Colonic mucosa (tissue), 4 donors: ENCODE measurements around the gene TMEM42. TPM values are rescaled to one million over a fixed set of nuclear protein-coding genes. Genes with fewer than 3 reads are reported as not detected.

Source experiments
- DNase-seq: peaks from one replicate; pipeline ENCODE4 v3.0.0-alpha.2; 2020
- H3K27ac ChIP-seq: fragments of 200-600 bp; one replicate; pipeline ENCODE4 v1.8.0; 2021
- H3K27me3 ChIP-seq: fragments of 200-600 bp; one replicate; pipeline ENCODE4 v1.8.0; 2021
- H3K36me3 ChIP-seq: fragments of 200-600 bp; one replicate; pipeline ENCODE4 v1.8.0; 2021
- H3K4me1 ChIP-seq: fragments of 200-600 bp; one replicate; pipeline ENCODE4 v1.8.0; 2021; ENCODE audit warnings: mild to moderate bottlenecking
- H3K4me3 ChIP-seq: fragments of 200-600 bp; one replicate; pipeline ENCODE4 v1.8.0; 2021
- H3K9ac ChIP-seq, 2 donors: one replicate each; pipeline ENCODE4 v1.7.0; 2013; ENCODE audit warnings: control low read depth in 2 of 2, low read depth in 2 of 2, low read length in 2 of 2
- H3K9me3 ChIP-seq: fragments of 200-600 bp; one replicate; pipeline ENCODE4 v1.8.0; 2021
- intact Hi-C: fragments of 100-400 bp; cut with DNase I; formaldehyde crosslinking; loops from one replicate; pipeline ENCODE4 v1.14.1; 2022
- total RNA-seq, 2 donors: library from RNA; stranded (reverse); fragmentation: NEBNext Ultra II Directional in 1 of 2; extraction: Animal tissue kit (Norgen Biotek cat#: 25700) in 1 of 2; gene quantifications; one replicate each; pipeline ENCODE4 v1.2.1, GENCODE V29; 2021
- TF ChIP-seq, protein P1 (sequence below): fragments of 200-600 bp; IDR thresholded peaks from one replicate; pipeline ENCODE4 v1.8.0; 2022; ENCODE audit warnings: antibody characterized with exemption, mild to moderate bottlenecking
- donor health status: healthy.
- donor health status: DM: no; HTN: no; CAD: no.
- donor health status: DM: no; HTN: no; CAD: no.

Gene TMEM42
- total RNA-seq, 2 donors from 2014 or later: 7.3 to 10.0 TPM

DNA sequence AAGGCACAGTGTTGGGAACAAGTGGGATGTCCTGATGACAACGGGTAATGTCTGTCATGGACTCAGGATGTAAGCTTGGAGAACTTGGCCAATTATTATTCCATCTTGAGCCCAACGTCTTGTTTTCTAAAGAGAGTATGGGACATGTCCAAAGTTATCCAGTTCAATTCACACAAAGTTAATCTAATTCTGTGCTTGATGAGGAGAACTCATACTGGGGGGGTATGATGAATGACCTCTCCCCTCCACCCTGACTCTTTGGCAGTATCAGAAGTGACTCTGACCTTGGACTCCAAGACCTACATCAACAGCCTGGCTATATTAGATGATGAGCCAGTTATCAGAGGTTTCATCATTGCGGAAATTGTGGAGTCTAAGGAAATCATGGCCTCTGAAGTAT, 49.0 kb downstream of the TMEM42 start:
- Histone ChIP-seq H3K27ac (no peak overlapping the region), H3K36me3 (no peaks in the 10 kb centered on the region), H3K9ac (no peak overlapping the region), H3K9me3 (no peaks in the 10 kb centered on the region), H3K27me3 (no peaks in the 10 kb centered on the region), H3K4me3 (no peak overlapping the region), H3K4me1 (no peaks in the 10 kb centered on the region)
- intact Hi-C loops: loop anchor here (5.0 kb wide), 1 partner anchor 378 kb away; no protein-coding TSS in a partner anchor
- no peak for DNase-seq
- TF ChIP-seq, protein P1, sequence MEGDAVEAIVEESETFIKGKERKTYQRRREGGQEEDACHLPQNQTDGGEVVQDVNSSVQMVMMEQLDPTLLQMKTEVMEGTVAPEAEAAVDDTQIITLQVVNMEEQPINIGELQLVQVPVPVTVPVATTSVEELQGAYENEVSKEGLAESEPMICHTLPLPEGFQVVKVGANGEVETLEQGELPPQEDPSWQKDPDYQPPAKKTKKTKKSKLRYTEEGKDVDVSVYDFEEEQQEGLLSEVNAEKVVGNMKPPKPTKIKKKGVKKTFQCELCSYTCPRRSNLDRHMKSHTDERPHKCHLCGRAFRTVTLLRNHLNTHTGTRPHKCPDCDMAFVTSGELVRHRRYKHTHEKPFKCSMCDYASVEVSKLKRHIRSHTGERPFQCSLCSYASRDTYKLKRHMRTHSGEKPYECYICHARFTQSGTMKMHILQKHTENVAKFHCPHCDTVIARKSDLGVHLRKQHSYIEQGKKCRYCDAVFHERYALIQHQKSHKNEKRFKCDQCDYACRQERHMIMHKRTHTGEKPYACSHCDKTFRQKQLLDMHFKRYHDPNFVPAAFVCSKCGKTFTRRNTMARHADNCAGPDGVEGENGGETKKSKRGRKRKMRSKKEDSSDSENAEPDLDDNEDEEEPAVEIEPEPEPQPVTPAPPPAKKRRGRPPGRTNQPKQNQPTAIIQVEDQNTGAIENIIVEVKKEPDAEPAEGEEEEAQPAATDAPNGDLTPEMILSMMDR: no peak

DNA sequence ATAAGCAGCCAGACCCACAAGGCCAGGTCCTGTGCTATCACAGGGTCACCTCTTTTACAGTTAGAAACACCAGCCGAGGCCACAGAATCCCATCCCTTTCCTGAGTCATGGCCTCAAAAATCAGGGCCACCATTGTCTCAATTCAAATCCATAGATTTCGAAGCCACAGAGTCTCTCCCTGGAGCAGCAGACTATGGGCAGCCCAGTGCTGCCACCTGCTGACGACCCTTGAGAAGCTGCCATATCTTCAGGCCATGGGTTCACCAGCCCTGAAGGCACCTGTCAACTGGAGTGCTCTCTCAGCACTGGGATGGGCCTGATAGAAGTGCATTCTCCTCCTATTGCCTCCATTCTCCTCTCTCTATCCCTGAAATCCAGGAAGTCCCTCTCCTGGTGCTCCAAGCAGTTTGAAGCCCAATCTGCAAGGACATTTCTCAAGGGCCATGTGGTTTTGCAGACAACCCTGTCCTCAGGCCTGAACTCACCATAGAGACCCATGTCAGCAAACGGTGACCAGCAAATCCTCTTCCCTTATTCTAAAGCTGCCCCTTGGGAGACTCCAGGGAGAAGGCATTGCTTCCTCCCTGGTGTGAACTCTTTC, 52.3 kb downstream of the TMEM42 start:
- no peak overlapping the region for H3K4me3 ChIP-seq
- intact Hi-C loops: loop anchor here (5.0 kb wide), 1 partner anchor 382 kb away; no protein-coding TSS in a partner anchor

DNA sequence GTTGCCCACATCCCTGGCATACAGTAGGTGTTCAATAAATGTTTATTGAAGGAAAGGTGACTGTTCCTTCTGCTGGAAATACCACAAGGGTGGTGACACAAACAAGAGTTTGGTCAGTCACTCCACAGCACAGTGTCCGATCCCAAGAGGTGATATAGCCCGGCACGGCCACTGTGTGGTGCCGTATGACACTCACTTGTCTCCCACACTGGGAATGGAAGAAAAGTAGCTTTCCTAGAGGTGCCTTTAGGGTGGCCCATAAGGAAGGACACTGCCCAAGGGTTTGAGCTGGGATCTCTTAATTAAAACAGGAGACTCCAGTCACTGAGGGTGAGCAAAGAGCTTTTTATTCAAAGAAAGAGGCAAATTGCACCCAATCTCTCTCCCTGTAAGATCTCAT, 53.2 kb downstream of the TMEM42 start:
- intact Hi-C loops: loop anchor here (5.0 kb wide), 2 partner anchors 383 to 593 kb away; no protein-coding TSS in a partner anchor
- Histone ChIP-seq H3K9ac (no peak overlapping the region), H3K27me3 (no peaks in the 10 kb centered on the region), H3K9me3 (no peaks in the 10 kb centered on the region), H3K4me1 (no peaks in the 10 kb centered on the region), H3K4me3 (no peak overlapping the region), H3K36me3 (no peaks in the 10 kb centered on the region), H3K27ac (no peak overlapping the region)
- DNase-seq: no peak
- TF ChIP-seq, protein P1: peak; percentile 23

More for the DNA sequence above, 52.3 kb downstream of the TMEM42 start:
- TF ChIP-seq, protein P1: peak; percentile 76
- no peak overlapping the region for H3K9ac ChIP-seq
- peak; percentile 69 for DNase-seq
- no peaks in the 10 kb centered on the region for H3K36me3 ChIP-seq
- no peaks in the 10 kb centered on the region for H3K4me1 ChIP-seq
- no peaks in the 10 kb centered on the region for H3K9me3 ChIP-seq
- no peak overlapping the region for H3K27ac ChIP-seq
- H3K27me3 ChIP-seq: no peaks in the 10 kb centered on the region

Other genes with a start within 250 kb of the TMEM42 start
- gene ZNF197, start 236.9 kb upstream of the TMEM42 start, total RNA-seq: 10 to 100 TPM; 10.5 to 13.5 TPM
- 1 to 10 TPM; 6.6 to 7.4 TPM for gene ZNF35, start 213.2 kb upstream of the TMEM42 start, total RNA-seq
- 1 to 10 TPM; 3.3 to 3.5 TPM for gene ZNF502, start 149.3 kb upstream of the TMEM42 start, total RNA-seq
- 1 to 10 TPM; 3.0 TPM for gene ZNF501, start 132.3 kb upstream of the TMEM42 start, total RNA-seq
- gene KIAA1143, start 100.3 kb upstream of the TMEM42 start, total RNA-seq: 10 to 100 TPM; 15.8 to 24.3 TPM
- gene KIF15, start 100.1 kb upstream of the TMEM42 start, total RNA-seq: 10 to 100 TPM in 1 of 2 donors, 1 to 10 TPM in 1; 5.9 to 21.3 TPM
- gene TGM4, start 12.7 kb downstream of the TMEM42 start, total RNA-seq: not detected
- 100 to 1,000 TPM; 152 to 162 TPM for gene ZDHHC3, start 114.3 kb downstream of the TMEM42 start, total RNA-seq
- 10 to 100 TPM; 24.9 to 35.6 TPM for gene EXOSC7, start 114.3 kb downstream of the TMEM42 start, total RNA-seq
- gene CLEC3B, start 164.4 kb downstream of the TMEM42 start, total RNA-seq: 10 to 100 TPM in 1 of 2 donors, 1 to 10 TPM in 1; 9.6 to 28.9 TPM